Thyroid gland (tissue), 4 donors: ENCODE data around the gene DUSP22. TPM values are rescaled to one million over a fixed set of nuclear protein-coding genes. Genes with fewer than 3 reads are reported as not detected.

ENCODE experiments used
- DNase-seq, 2 donors: peaks; one replicate each; pipeline ENCODE4 v3.0.0-alpha.2; 2019
- H3K27ac ChIP-seq, 3 donors: fragments of 200-600 bp; sonication (generic); 1 replicate in 2 of 3; 2 replicates in 1 of 3; pipeline ENCODE4 v1.5.1; 2016 to 2019; ENCODE audit warnings: mild to moderate bottlenecking in 1 of 3, moderate library complexity in 1 of 3
- H3K27me3 ChIP-seq: fragments of 200-600 bp; sonication (generic); one replicate; pipeline ENCODE4 v1.5.1; 2019
- H3K36me3 ChIP-seq, 2 donors: fragments of 200-600 bp; sonication (generic); one replicate each; pipeline ENCODE4 v1.5.1; 2016 to 2019
- H3K4me1 ChIP-seq, 2 donors: fragments of 200-600 bp; sonication (generic); one replicate each; pipeline ENCODE4 v1.5.1; 2017 to 2019
- H3K4me3 ChIP-seq, 3 donors: fragments of 200-600 bp; sonication (generic); replicated peaks in 1 of 3; 1 replicate in 2 of 3; 2 replicates in 1 of 3; pipeline ENCODE4 v1.5.1; 2016; ENCODE audit warnings: mild to moderate bottlenecking in 1 of 3
- H3K9me3 ChIP-seq: fragments of 200-600 bp; sonication (generic); one replicate; pipeline ENCODE4 v1.5.1; 2017
- CTCF ChIP-seq, 6 experiments: fragments of 200-600 bp in 3 of 6; fragments of 450-650 bp in 3 of 6; sonication (generic) in 3 of 6; IDR thresholded peaks; one replicate each; pipeline ENCODE4 v1.5.1; 2016 to 2019; ENCODE audit warnings: antibody characterized with exemption in 6 of 6, mild to moderate bottlenecking in 2 of 6, inconsistent platforms in 1 of 6, moderate library complexity in 1 of 6
- POLR2A ChIP-seq, 2 donors: fragments of 450-650 bp; IDR thresholded peaks; one replicate each; pipeline ENCODE4 v1.6.1; 2017; ENCODE audit warnings: antibody characterized with exemption in 2 of 2, mild to moderate bottlenecking in 2 of 2, moderate library complexity in 1 of 2
- WGBS, 2 donors: methylation state at CpG; one replicate each; pipeline ENCODE4 v1.1.5; 2017; 5-methylcytosine and 5-hydroxymethylcytosine counted together
- intact Hi-C: fragments of 100-400 bp; cut with DNase I; formaldehyde crosslinking; loops from one replicate; pipeline ENCODE4 v1.15.1; 2023
- total RNA-seq, 4 donors: library from RNA; depleted of rRNA; stranded (reverse); fragments of >200 nt; gene quantifications; one replicate each; pipeline ENCODE4 v1.2.3, GENCODE V29; 2016

DUSP22 gene
- total RNA-seq, 4 donors from 2014 or later: 40.4 to 68.8 (median 59.4) TPM

GRCh38 chr6:353642-354614, 61.6 kb downstream of the DUSP22 start:
- H3K4me3 ChIP-seq: no peak overlapping the region
- 82 to 86% methylated on average over 18 of the region's 18 CpGs for WGBS, 2 donors
- no peaks in the 10 kb centered on the region for H3K4me1 ChIP-seq
- no peaks in the 10 kb centered on the region for H3K9me3 ChIP-seq
- H3K27ac ChIP-seq: no peak overlapping the region
- no peaks in the 10 kb centered on the region for H3K27me3 ChIP-seq
- TF ChIP-seq CTCF (IDR thresholded peaks at IDR 0.05) (no peak), POLR2A (IDR thresholded peaks at IDR 0.05) (no peak)
- H3K36me3 ChIP-seq: peaks cover 3 to 10% of the 10 kb centered on the region in 2 donors
- intact Hi-C loops: no loop called here
- DNase-seq: no peak

GRCh38 chr6:354631-355280, 62.5 kb downstream of the DUSP22 start:
- no peaks in the 10 kb centered on the region for H3K27me3 ChIP-seq
- no peaks in the 10 kb centered on the region for H3K9me3 ChIP-seq
- H3K36me3 ChIP-seq: peaks cover 1 to 2% of the 10 kb centered on the region in 2 donors
- no peak overlapping the region for H3K4me3 ChIP-seq
- no peaks in the 10 kb centered on the region for H3K4me1 ChIP-seq
- no peak for DNase-seq
- TF ChIP-seq POLR2A (IDR thresholded peaks at IDR 0.05) (no peak), CTCF (IDR thresholded peaks at IDR 0.05) (no peak)
- 90% methylated on average over 15 of the region's 15 CpGs for WGBS, 2 donors
- intact Hi-C loops: no loop called here
- no peak overlapping the region for H3K27ac ChIP-seq

GRCh38 chr6:355373-356208, 63.3 kb downstream of the DUSP22 start:
- no peaks in the 10 kb centered on the region for H3K36me3 ChIP-seq
- no peak overlapping the region for H3K27ac ChIP-seq
- intact Hi-C loops: no loop called here
- DNase-seq: no peak
- H3K27me3 ChIP-seq: no peaks in the 10 kb centered on the region
- 76 to 82% methylated on average over 9 of the region's 9 CpGs for WGBS, 2 donors
- no peaks in the 10 kb centered on the region for H3K9me3 ChIP-seq
- TF ChIP-seq CTCF (IDR thresholded peaks at IDR 0.05): no peak
- no peaks in the 10 kb centered on the region for H3K4me1 ChIP-seq
- no peak overlapping the region for H3K4me3 ChIP-seq

GRCh38 chr6:356828-357251, 64.6 kb downstream of the DUSP22 start:
- TF ChIP-seq CTCF (IDR thresholded peaks at IDR 0.05): no peak
- H3K9me3 ChIP-seq: no peaks in the 10 kb centered on the region
- H3K36me3 ChIP-seq: no peaks in the 10 kb centered on the region
- H3K27me3 ChIP-seq: no peaks in the 10 kb centered on the region
- no peak overlapping the region for H3K4me3 ChIP-seq
- 91% methylated on average over 11 of the region's 11 CpGs for WGBS, 2 donors
- intact Hi-C loops: no loop called here
- no peak for DNase-seq
- no peaks in the 10 kb centered on the region for H3K4me1 ChIP-seq
- H3K27ac ChIP-seq: no peak overlapping the region
